A549 treated with RU486 at 1 μM for 4 hours (cell line): ENCODE results near the gene MYO1H. TPM values are rescaled to one million over a fixed set of nuclear protein-coding genes. Genes with fewer than 3 reads are reported as not detected.

Experiments used
- total RNA-seq: library from RNA; stranded (reverse); fragments of 200-300 nt; extraction: Qiagen RNA extraction; gene quantifications from 5 replicates; pipeline ENCODE4 v1.2.3, GENCODE V29; 2022; ENCODE audit warnings: low read depth

The MYO1H gene, protein sequence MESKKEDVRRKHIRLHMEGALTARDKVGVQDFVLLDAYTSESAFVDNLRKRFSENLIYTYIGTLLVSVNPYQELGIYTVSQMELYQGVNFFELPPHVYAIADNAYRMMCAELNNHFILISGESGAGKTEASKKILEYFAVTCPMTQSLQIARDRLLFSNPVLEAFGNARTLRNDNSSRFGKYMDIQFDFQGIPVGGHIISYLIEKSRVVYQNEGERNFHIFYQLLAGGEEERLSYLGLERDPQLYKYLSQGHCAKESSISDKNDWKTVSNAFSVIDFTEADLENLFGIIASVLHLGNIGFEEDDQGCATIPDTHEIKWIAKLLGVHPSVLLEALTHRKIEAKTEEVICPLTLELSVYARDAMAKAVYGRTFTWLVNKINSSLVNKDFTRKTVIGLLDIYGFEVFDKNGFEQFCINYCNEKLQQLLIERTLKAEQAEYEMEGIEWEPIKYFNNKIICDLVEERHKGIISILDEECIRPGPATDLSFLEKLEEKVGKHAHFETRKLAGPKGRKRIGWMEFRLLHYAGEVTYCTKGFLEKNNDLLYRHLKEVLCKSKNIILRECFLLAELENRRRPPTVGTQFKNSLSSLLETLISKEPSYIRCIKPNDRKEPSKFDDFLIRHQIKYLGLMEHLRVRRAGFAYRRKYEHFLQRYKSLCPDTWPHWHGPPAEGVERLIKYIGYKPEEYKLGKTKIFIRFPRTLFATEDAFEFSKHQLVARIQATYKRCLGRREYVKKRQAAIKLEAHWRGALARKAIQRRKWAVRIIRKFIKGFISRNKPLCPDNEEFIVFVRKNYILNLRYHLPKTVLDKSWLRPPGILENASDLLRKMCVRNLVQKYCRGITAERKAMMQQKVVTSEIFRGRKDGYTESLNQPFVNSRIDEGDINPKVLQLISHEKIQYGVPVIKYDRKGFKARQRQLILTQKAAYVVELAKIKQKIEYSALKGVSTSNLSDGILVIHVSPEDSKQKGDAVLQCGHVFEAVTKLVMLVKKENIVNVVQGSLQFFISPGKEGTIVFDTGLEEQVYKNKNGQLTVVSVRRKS
- not detected in 5 replicates for total RNA-seq

DNA sequence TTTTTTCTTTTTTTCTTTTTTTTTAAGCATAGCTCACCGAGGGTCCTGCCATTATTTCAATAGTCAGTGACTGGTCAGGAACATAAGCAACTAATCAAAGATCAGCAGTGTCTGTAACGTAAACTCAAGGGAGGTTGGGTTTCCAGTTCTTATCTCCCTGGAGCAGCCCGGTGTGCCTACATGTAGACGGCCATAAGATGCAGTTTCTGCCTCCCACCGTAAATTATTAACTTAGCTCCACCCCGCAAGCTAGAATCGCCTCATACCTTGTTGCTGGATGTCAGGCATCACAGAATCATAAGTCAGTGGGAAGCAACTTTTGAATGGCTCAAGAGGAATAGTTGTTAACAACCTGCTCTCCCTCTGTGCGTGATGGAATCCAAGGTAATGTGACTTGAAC is at the start of gene MYO1H:
TSS of gene MYO1H (plus strand) at position 312 of the 400 bp plus-strand sequence. CDS start at position 373, 61 bp downstream.

DNA sequence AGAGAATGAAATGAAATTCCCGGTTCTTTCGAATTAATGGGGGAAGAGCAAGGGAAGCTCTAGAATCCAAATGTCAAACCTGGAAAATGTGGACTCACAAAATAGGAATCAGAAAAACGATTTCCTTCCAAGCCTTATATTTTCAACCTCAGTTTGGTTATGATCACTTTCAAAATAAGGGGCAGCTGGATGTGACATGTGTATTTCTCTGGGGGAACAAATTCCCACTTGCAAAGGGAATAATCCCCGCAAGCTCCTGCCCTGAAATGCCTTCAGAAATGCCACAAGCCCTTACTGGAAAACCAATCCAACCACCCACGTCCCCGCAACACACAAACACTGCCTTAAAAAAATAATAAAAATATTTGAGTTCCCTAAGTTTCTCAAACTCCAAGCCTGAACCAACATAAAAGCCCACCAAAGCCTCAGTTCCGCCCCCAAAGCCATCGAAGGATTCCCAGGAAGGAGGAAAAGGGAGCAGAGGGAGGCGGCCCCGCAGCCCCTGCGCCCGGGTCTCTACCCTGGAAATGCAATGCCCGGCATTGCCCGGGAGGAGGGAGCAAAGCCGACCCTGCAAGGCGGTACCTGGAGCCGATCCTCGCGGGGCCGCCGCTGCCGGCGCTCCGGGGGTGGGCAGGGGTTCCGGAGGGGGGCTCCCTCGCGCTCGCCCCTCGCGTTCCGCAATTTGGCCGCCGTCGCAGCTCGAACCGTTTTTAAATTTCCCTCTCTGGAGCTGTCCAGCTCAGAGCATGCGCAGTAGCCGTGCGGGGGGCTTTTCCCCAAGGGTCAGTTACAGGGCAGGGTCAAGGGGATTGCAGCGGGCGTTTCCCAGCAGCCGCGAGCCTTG is 38.9 kb upstream of the MYO1H start, which contains the start of gene FOXN4:
TSS of gene FOXN4 (minus strand) at position 751 of the 847 bp plus-strand sequence. CDS start 963 bp downstream, outside the sequence.

DNA sequence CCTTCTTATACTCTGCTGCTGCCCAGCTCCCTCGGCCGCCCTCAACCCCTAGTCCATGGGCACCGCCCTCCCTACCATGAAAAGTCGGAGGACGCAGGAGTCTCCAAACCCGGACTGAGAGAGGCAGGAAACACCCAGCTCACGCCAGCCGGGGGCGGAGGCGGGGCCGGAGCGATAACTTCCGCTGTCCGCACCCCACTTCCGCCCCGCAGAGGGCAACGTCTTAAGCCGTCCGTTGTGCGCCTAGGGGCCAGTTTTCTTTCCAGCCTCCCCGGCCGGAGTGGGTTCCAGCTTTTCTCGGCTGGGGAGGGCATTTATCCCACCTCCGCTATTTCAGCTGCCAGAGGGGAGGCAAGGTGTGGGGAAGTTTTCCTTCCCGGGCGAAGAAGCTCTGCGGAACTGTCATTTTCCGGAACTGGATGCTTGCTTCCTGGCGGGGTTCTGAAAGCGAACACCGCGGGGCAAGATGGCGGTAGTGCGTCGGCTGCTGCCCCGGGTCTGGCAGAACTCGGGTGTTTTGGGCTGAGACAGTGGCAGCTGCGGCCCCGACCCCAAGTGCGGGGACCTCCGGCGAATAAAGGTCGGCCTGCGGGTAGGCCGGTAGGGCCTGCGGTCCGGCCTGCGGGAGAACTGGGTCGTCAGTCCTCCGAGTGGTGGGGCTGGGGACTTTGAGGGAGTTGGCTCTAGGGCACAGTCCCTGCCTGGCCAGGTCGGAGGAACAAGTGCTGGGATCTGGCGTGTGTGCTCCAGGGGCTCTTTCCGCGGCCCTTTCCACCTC is 129.7 kb downstream of the MYO1H start, which contains the start of the genes KCTD10 and UBE3B:
TSS of gene KCTD10 (minus strand) at position 116 of the 778 bp plus-strand sequence. CDS start at position 78, 38 bp downstream.
TSS of gene UBE3B (plus strand) at position 450 of the 778 bp plus-strand sequence. CDS start 5,918 bp downstream, outside the sequence.

Other genes starting within 250 kb of the MYO1H start
- gene ACACB, start 231.3 kb upstream of the MYO1H start, total RNA-seq: 3.6 to 8.3 TPM (median 6.5 TPM) in 5 replicates
- gene FOXN4, start 38.6 kb upstream of the MYO1H start, total RNA-seq: not detected in 5 replicates
- gene KCTD10, start 129.4 kb downstream of the MYO1H start, total RNA-seq: 40.9 to 52.2 TPM (median 43.8 TPM) in 5 replicates
- 12.1 to 14.4 TPM (median 13.7 TPM) in 5 replicates for gene UBE3B, start 129.7 kb downstream of the MYO1H start, total RNA-seq
- gene MMAB, start 225.6 kb downstream of the MYO1H start, total RNA-seq: 23.1 to 30.9 TPM (median 28.3 TPM) in 5 replicates
- gene MVK, start 225.9 kb downstream of the MYO1H start, total RNA-seq: 5.5 to 9.2 TPM (median 6.9 TPM) in 5 replicates